GM19463 (cell line): Measurements from ENCODE around the gene MYCN.

ENCODE experiments used
- ATAC-seq: cut with Tn5 transposase; IDR thresholded peaks from one replicate; pipeline ENCODE4 v1.9.1; 2021; ENCODE audit warnings: mild to moderate bottlenecking, moderate library complexity; ENCODE audit not compliant: unreplicated experiment

Gene MYCN

GRCh38 chr2:15974565-15975260 lies 34.4 kb downstream of the MYCN start:
- ATAC-seq: no peak

GRCh38 chr2:15975261-15975600 lies 34.9 kb downstream of the MYCN start:
- no peak for ATAC-seq

- ATAC-seq: no peak
Measured at GRCh38 chr2:15975676-15976075, 35.3 kb downstream of the MYCN start.

GRCh38 chr2:15976354-15976753 lies 36.0 kb downstream of the MYCN start:
- ATAC-seq: no peak

GRCh38 chr2:15979051-15979758 lies 38.9 kb downstream of the MYCN start:
- no peak for ATAC-seq

GRCh38 chr2:15979759-15980604 lies 39.6 kb downstream of the MYCN start:
- no peak for ATAC-seq

- ATAC-seq: no peak
Measured at GRCh38 chr2:15980605-15981098, 40.3 kb downstream of the MYCN start.

GRCh38 chr2:15981646-15982045 lies 41.3 kb downstream of the MYCN start:
- ATAC-seq: no peak

GRCh38 chr2:15982285-15983044 lies 42.1 kb downstream of the MYCN start:
- no peak for ATAC-seq

GRCh38 chr2:15983496-15983895 lies 43.1 kb downstream of the MYCN start:
- no peak for ATAC-seq

GRCh38 chr2:15984368-15985255 lies 44.3 kb downstream of the MYCN start:
- ATAC-seq: no peak

GRCh38 chr2:15985531-15985930 lies 45.2 kb downstream of the MYCN start:
- no peak for ATAC-seq

GRCh38 chr2:15986068-15986560 lies 45.8 kb downstream of the MYCN start:
- no peak for ATAC-seq

GRCh38 chr2:15986644-15987043 lies 46.3 kb downstream of the MYCN start:
- ATAC-seq: no peak

GRCh38 chr2:15988733-15989132 lies 48.4 kb downstream of the MYCN start:
- ATAC-seq: no peak

- no peak for ATAC-seq
Measured at GRCh38 chr2:15989559-15989958, 49.2 kb downstream of the MYCN start.

- ATAC-seq: no peak
Measured at GRCh38 chr2:15990151-15991101, 50.1 kb downstream of the MYCN start.

- ATAC-seq: no peak
Measured at GRCh38 chr2:15991231-15991630, 50.9 kb downstream of the MYCN start.
